HG03196 (cell line): ENCODE measurements around the gene RER1.

Source experiments
- ATAC-seq: cut with Tn5 transposase; IDR thresholded peaks from one replicate; pipeline ENCODE4 v1.9.1; 2021; ENCODE audit not compliant: unreplicated experiment

The RER1 gene

GRCh38 chr1:2405588-2406295 lies 14.1 kb downstream of the RER1 start:
- no peak for ATAC-seq

- no peak for ATAC-seq
Measured at GRCh38 chr1:2406451-2407041, 14.9 kb downstream of the RER1 start.

- ATAC-seq: no peak
Measured at GRCh38 chr1:2407166-2407990, 15.7 kb downstream of the RER1 start.

GRCh38 chr1:2407991-2408275 lies 16.3 kb downstream of the RER1 start:
- no peak for ATAC-seq

- ATAC-seq: no peak
Measured at GRCh38 chr1:2408456-2408855, 16.8 kb downstream of the RER1 start.

- no peak for ATAC-seq
Measured at GRCh38 chr1:2408859-2409276, 17.2 kb downstream of the RER1 start.

- no peak for ATAC-seq
Measured at GRCh38 chr1:2409745-2410144, 18.1 kb downstream of the RER1 start.

- ATAC-seq: peak; percentile 16
Measured at GRCh38 chr1:2411801-2412394, 20.3 kb downstream of the RER1 start.

GRCh38 chr1:2412395-2412772 lies 20.7 kb downstream of the RER1 start, which contains the start of gene PEX10:
Gene PEX10 (minus strand): TSS chr1:2412564. CDS start chr1:2412502, 62 bp downstream.
- peak; percentile 61 for ATAC-seq

GRCh38 chr1:2412773-2413494 lies 21.3 kb downstream of the RER1 start:
- ATAC-seq: peak; percentile 15

- no peak for ATAC-seq
Measured at GRCh38 chr1:2413495-2414296, 22.1 kb downstream of the RER1 start.

- no peak for ATAC-seq
Measured at GRCh38 chr1:2414297-2414958, 22.8 kb downstream of the RER1 start.

GRCh38 chr1:2415337-2415736 lies 23.7 kb downstream of the RER1 start:
- ATAC-seq: no peak

GRCh38 chr1:2415801-2416208 lies 24.2 kb downstream of the RER1 start:
- ATAC-seq: no peak

- ATAC-seq: no peak
Measured at GRCh38 chr1:2416403-2416802, 24.8 kb downstream of the RER1 start.

- no peak for ATAC-seq
Measured at GRCh38 chr1:2417083-2417832, 25.6 kb downstream of the RER1 start.

- ATAC-seq: no peak
Measured at GRCh38 chr1:2417833-2418225, 26.2 kb downstream of the RER1 start.

GRCh38 chr1:2418791-2419320 lies 27.2 kb downstream of the RER1 start:
- ATAC-seq: no peak

- no peak for ATAC-seq
Measured at GRCh38 chr1:2419416-2419815, 27.8 kb downstream of the RER1 start.
